ENCODE measurements around the gene ERBB2. TPM values are rescaled to one million over a fixed set of nuclear protein-coding genes. Genes with fewer than 3 reads are reported as not detected.
A peak's percentile ranks its signal among the peaks of the same experiment; 100 is the strongest.

Gene ERBB2
- total RNA-seq, 6 donors from 2014 or later = 88.6 to 126 (median 112) TPM

GRCh38 chr17:39735882-39736281 lies 36.0 kb downstream of the ERBB2 start:
- DNase-seq (no peak), ATAC-seq (ENCODE audit: low FRiP score in 2 of 2) (no peak)
- no peaks in the 10 kb centered on the region for H3K9me3 ChIP-seq
- H3K27ac ChIP-seq = no peak overlapping the region
- H3K4me3 ChIP-seq = no peak overlapping the region
- TF ChIP-seq EP300 (IDR thresholded peaks at IDR 0.05) (no peak), POLR2AphosphoS5 (IDR thresholded peaks at IDR 0.05) (no peak), CTCF (IDR thresholded peaks at IDR 0.05) (no peak), POLR2A (IDR thresholded peaks at IDR 0.05) (no peak)
- H3K27me3 ChIP-seq = peaks cover 0 to 29% (median 12%) of the 10 kb centered on the region in 4 donors
- 41 to 51% methylated on average over 2 of the region's 2 CpGs for WGBS, 2 donors
- H3K36me3 ChIP-seq = no peaks in the 10 kb centered on the region
- H3K4me1 ChIP-seq = peaks cover 3 to 47% (median 25%) of the 10 kb centered on the region in 4 donors

- ATAC-seq (ENCODE audit: low FRiP score in 2 of 2) = peak in 1 of 2 donors; percentile 5
- Histone ChIP-seq H3K4me3 (peak overlapping the region in 3 of 4 donors; percentile 47 to 59 (median 50)), H3K27ac (peak overlapping the region in 3 of 4 donors; percentile 49 to 82 (median 76)), H3K4me1 (peaks cover 6 to 49% (median 26%) of the 10 kb centered on the region in 4 donors), H3K36me3 (no peaks in the 10 kb centered on the region), H3K27me3 (peaks cover 0 to 29% (median 12%) of the 10 kb centered on the region in 4 donors), H3K9me3 (no peaks in the 10 kb centered on the region)
- peak in 1 of 2 donors; percentile 77 for DNase-seq
- peak in 1 of 2 donors; percentile 29 for TF ChIP-seq POLR2AphosphoS5 (IDR thresholded peaks at IDR 0.05)
- no peak for TF ChIP-seq CTCF (IDR thresholded peaks at IDR 0.05)
- 51 to 61% methylated on average over 10 of the region's 10 CpGs for WGBS, 2 donors
These were observed 36.7 kb downstream of the ERBB2 start for GRCh38 chr17:39736319-39737165.

GRCh38 chr17:39737206-39737759 lies 37.4 kb downstream of the ERBB2 start:
- ATAC-seq (ENCODE audit: low FRiP score in 2 of 2) (peak in 1 of 2 donors; percentile 0), DNase-seq (no peak)
- peaks cover 0 to 29% (median 12%) of the 10 kb centered on the region in 4 donors for H3K27me3 ChIP-seq
- peak overlapping the region; percentile 42 to 82 (median 62) for H3K27ac ChIP-seq
- peaks cover 6 to 49% (median 26%) of the 10 kb centered on the region in 4 donors for H3K4me1 ChIP-seq
- H3K4me3 ChIP-seq = peak overlapping the region in 3 of 4 donors; percentile 47 to 59 (median 50)
- 48 to 59% methylated on average over 9 to 10 of the region's 13 CpGs for WGBS, 2 donors
- no peaks in the 10 kb centered on the region for H3K36me3 ChIP-seq
- no peaks in the 10 kb centered on the region for H3K9me3 ChIP-seq
- TF ChIP-seq EP300 (IDR thresholded peaks at IDR 0.05) = no peak
- TF ChIP-seq CTCF (IDR thresholded peaks at IDR 0.05) = no peak
- no peak for TF ChIP-seq POLR2A (IDR thresholded peaks at IDR 0.05)
- no peak for TF ChIP-seq POLR2AphosphoS5 (IDR thresholded peaks at IDR 0.05)

- H3K9me3 ChIP-seq = no peaks in the 10 kb centered on the region
- H3K36me3 ChIP-seq = no peaks in the 10 kb centered on the region
- DNase-seq = peak; percentile 86 to 90
- TF ChIP-seq POLR2A (IDR thresholded peaks at IDR 0.05) (peak in 3 of 4 donors; percentile 13 to 78 (median 28)), POLR2AphosphoS5 (IDR thresholded peaks at IDR 0.05) (peak; percentile 24 to 58), CTCF (IDR thresholded peaks at IDR 0.05) (no peak)
- peak within 1 kb of the TSS; percentile 10 to 59 (median 48) for H3K4me3 ChIP-seq
- peaks cover 6 to 49% (median 26%) of the 10 kb centered on the region in 4 donors for H3K4me1 ChIP-seq
- peak; percentile 54 to 84 for ATAC-seq (ENCODE audit: low FRiP score in 2 of 2)
- H3K27me3 ChIP-seq = peaks cover 0 to 29% (median 12%) of the 10 kb centered on the region in 4 donors
- peak within 1 kb of the TSS; percentile 49 to 82 (median 78) for H3K27ac ChIP-seq
- WGBS, 2 donors = 14 to 18% methylated on average over 15 to 29 of the region's 34 CpGs
These were observed 38.1 kb downstream of the ERBB2 start, which contains the start of gene GRB7 for GRCh38 chr17:39737760-39738567. Gene GRB7, plus strand, starts transcription at chr17:39737938. Its CDS starts 4,364 bp downstream, at chr17:39742302.

Data from upper lobe of left lung (tissue), 6 donors.